HepG2 (cell line): Measurements from ENCODE around the gene MAP4K3. TPM values are rescaled to one million over a fixed set of nuclear protein-coding genes. Genes with fewer than 3 reads are reported as not detected.
"Not testable (repeated sequence)": the region's sequence is repeated elsewhere in the genome, so short reads cannot be mapped to it uniquely, and the experiment has no call there.

ENCODE experiments used
- ATAC-seq: fragments of 200-7000 bp; cut with Tn5 transposase; 3 replicates; pipeline ENCODE4 v1.9.1; 2020; ENCODE audit warnings: mild to moderate bottlenecking, moderate library complexity
- BruUV-seq: library from RNA; stranded (reverse); fragments of 400-500 nt; replicated peaks from 2 replicates; lab custom pipeline; 2021; lab: Mats Ljungman, UMichigan
- CTCF ChIA-PET: fragments of 300-600 bp; formaldehyde crosslinking; extraction: SDS; loops from one replicate; lab custom pipeline; 2021; ENCODE audit warnings: low total read pairs, inconsistent platforms, low intra/inter-chr PET ratio; lab: Yijun Ruan, JAX
- POLR2A ChIA-PET: fragments of 350-600 bp; sonication (Branson Sonifier 250); formaldehyde crosslinking; loops from one replicate; lab custom pipeline; 2020; ENCODE audit warnings: antibody characterized with exemption, inconsistent platforms; lab: Yijun Ruan, JAX
- DNase-seq: peaks from one replicate; pipeline ENCODE4 v3.0.0-alpha.2; 2015; ENCODE audit warnings: low spot score
- FAIRE-seq: peaks from 3 replicates; lab custom pipeline; 2011; peaks lifted over from hg19 to GRCh38; lab: Jason Lieb, UNC
- H2AFZ ChIP-seq: one replicate; pipeline ENCODE4 v1.6.1; 2011; ENCODE audit warnings: low read length, inconsistent platforms
- H3K27ac ChIP-seq: fragments of 300-600 bp; 3 replicates; pipeline ENCODE4 v1.8.0; 2011; ENCODE audit warnings: mixed run types, mild to moderate bottlenecking, mixed read lengths, low read length, inconsistent platforms; ENCODE audit not compliant: insufficient read depth; ENCODE audit errors: extremely low read length
- H3K27me3 ChIP-seq, 2 experiments: fragments of 200-600 bp in 1 of 2; 2 replicates in 1 of 2; 3 replicates in 1 of 2; pipeline versions ENCODE4 v1.6.0 to v1.8.0; 2011; ENCODE audit warnings: low read length in 2 of 2, mild to moderate bottlenecking in 2 of 2, moderate library complexity in 2 of 2, inconsistent platforms in 1 of 2; ENCODE audit not compliant: insufficient read depth in 2 of 2, control insufficient read depth in 1 of 2
- H3K36me3 ChIP-seq, 2 experiments: fragments of 200-600 bp in 1 of 2; replicated peaks in 1 of 2; 2 replicates in 1 of 2; 3 replicates in 1 of 2; pipeline versions ENCODE4 v1.5.1 to v1.8.0; 2011; ENCODE audit warnings: low read length in 2 of 2, inconsistent platforms in 1 of 2; ENCODE audit not compliant: insufficient read depth in 2 of 2, control insufficient read depth in 1 of 2
- H3K4me1 ChIP-seq: 2 replicates; pipeline ENCODE4 v1.5.1; 2012; ENCODE audit warnings: low read length, inconsistent platforms; ENCODE audit not compliant: insufficient read depth
- H3K4me2 ChIP-seq: 2 replicates; pipeline ENCODE4 v1.6.0; 2011; ENCODE audit warnings: low read depth, low read length, inconsistent platforms
- H3K4me3 ChIP-seq, 3 experiments: fragments of 200-600 bp in 1 of 3; sonication (generic), shearing (Covaris generic) in 1 of 3; replicated peaks in 1 of 3; 2 replicates each; pipeline ENCODE4 v1.5.1; 2011 to 2016; ENCODE audit warnings: low read length in 3 of 3, inconsistent platforms in 2 of 3, low read depth in 2 of 3, mild to moderate bottlenecking in 2 of 3, control low read depth in 1 of 3, mixed read lengths in 1 of 3; ENCODE audit not compliant: insufficient read depth in 1 of 3
- H3K79me2 ChIP-seq: one replicate; pipeline ENCODE4 v1.6.1; 2011; ENCODE audit warnings: low read length, inconsistent platforms; ENCODE audit not compliant: insufficient read depth
- H3K9ac ChIP-seq: 2 replicates; pipeline ENCODE4 v1.6.0; 2011; ENCODE audit warnings: mild to moderate bottlenecking, low read depth, low read length, inconsistent platforms; ENCODE audit not compliant: insufficient read depth
- H3K9me3 ChIP-seq: 2 replicates; pipeline ENCODE4 v1.5.1; 2012; ENCODE audit warnings: mild to moderate bottlenecking, low read length
- H4K20me1 ChIP-seq: 2 replicates; pipeline ENCODE4 v1.6.0; 2011; ENCODE audit warnings: inconsistent platforms, mild to moderate bottlenecking, low read length, moderate library complexity; ENCODE audit not compliant: insufficient read depth
- MAFF ChIP-seq: IDR thresholded peaks from 2 replicates; pipeline ENCODE4 v1.6.1; 2011; ENCODE audit warnings: low read depth, low read length, improper control_type of control experiment
- MAFK ChIP-seq, 2 experiments: IDR thresholded peaks in 1 of 2; conservative IDR thresholded peaks in 1 of 2; 2 replicates each; pipeline ENCODE4 v1.6.1; 2011; ENCODE audit warnings: improper control_type of control experiment in 2 of 2, low read length in 2 of 2
- WGBS: methylation state at CpG from one replicate; pipeline ENCODE4 v1.1.6; 2017; ENCODE audit warnings: low lambda C conversion rate; 5-methylcytosine and 5-hydroxymethylcytosine counted together
- in situ Hi-C: cut with HindIII; loops from 2 replicates; pipeline ENCODE4 v1.10.0; 2017; ENCODE audit warnings: low pct_unique_long_range_greater_than_20kb; ENCODE audit not compliant: extremely low pct_ligation_motif_present
- intact Hi-C: fragments of 100-400 bp; cut with micrococcal nuclease; formaldehyde crosslinking; loops from one replicate; pipeline ENCODE4 v1.10.0; 2022; ENCODE audit not compliant: unreplicated experiment
- polyA plus RNA-seq, 8 experiments: library from polyadenylated mRNA; depleted of rRNA in 3 of 8; stranded (reverse) in 7 of 8; unstranded in 1 of 8; fragments of >200 nt; fragmentation: Illumina TruSeq in 4 of 8; extraction: Trizol in 4 of 8; gene quantifications; 2 replicates each; pipeline versions ENCODE4 v1.2.1 to v1.2.3, GENCODE V29; 2011 to 2016; ENCODE audit warnings: low read depth in 4 of 8, missing spikeins in 1 of 8, mixed read lengths in 1 of 8; ENCODE audit not compliant: insufficient read depth in 1 of 8
- total RNA-seq, 5 experiments: library from RNA; depleted of rRNA; stranded (reverse); fragments of >200 nt; fragmentation: Illumina TruSeq; extraction: Trizol; gene quantifications; 2 replicates each; pipeline ENCODE4 v1.2.3, GENCODE V29; 2016; ENCODE audit warnings: low read depth in 1 of 5
- TF ChIP-seq, protein P1 (sequence below): sonication (generic); formaldehyde crosslinking; IDR thresholded peaks from 2 replicates; pipeline ENCODE4 v1.8.0; 2022; ENCODE audit warnings: mild to moderate bottlenecking, missing genetic modification reagents, borderline replicate concordance
- TF ChIP-seq, protein P2 (sequence below): sonication (generic); formaldehyde crosslinking; IDR thresholded peaks from 2 replicates; pipeline ENCODE4 v1.5.0; 2020; ENCODE audit warnings: missing genetic modification reagents

MAP4K3 gene
- total and polyA plus RNA-seq, 2 of the 13 experiments (the other 11 are each of a cell fraction or from before 2014, with no cell fraction given) = 45.9 to 53.2 TPM

DNA sequence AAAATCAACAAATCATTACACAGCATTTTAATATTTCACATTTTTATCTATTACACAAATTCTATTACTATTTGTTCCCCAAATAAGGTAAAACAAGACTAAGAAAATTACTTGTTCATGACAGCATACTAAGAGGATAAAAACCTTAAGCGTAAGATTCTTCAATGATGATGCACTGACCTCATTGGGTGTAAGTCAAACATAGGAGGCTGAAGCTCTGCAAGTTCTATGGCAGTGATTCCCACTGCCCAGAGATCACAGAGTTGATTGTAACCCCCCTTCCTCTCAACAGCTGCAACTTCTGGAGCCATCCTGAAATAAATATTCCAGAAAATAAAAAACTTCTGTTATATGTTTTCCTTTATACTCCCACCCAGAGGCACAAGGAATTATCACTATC is 111.1 kb downstream of the MAP4K3 start (continued):
- TF ChIP-seq, protein P1, sequence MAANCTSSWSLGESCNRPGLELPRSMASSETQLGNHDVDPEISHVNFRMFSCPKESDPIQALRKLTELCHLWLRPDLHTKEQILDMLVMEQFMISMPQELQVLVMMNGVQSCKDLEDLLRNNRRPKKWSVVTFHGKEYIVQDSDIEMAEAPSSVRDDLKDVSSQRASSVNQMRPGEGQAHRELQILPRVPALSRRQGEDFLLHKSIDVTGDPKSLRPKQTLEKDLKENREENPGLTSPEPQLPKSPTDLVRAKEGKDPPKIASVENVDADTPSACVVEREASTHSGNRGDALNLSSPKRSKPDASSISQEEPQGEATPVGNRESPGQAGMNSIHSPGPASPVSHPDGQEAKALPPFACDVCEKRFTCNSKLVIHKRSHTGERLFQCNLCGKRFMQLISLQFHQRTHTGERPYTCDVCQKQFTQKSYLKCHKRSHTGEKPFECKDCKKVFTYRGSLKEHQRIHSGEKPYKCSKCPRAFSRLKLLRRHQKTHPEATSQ (CRISPR knock-in tag) = no peak
- TF ChIP-seq, all 625 proteins: peak for 0

DNA sequence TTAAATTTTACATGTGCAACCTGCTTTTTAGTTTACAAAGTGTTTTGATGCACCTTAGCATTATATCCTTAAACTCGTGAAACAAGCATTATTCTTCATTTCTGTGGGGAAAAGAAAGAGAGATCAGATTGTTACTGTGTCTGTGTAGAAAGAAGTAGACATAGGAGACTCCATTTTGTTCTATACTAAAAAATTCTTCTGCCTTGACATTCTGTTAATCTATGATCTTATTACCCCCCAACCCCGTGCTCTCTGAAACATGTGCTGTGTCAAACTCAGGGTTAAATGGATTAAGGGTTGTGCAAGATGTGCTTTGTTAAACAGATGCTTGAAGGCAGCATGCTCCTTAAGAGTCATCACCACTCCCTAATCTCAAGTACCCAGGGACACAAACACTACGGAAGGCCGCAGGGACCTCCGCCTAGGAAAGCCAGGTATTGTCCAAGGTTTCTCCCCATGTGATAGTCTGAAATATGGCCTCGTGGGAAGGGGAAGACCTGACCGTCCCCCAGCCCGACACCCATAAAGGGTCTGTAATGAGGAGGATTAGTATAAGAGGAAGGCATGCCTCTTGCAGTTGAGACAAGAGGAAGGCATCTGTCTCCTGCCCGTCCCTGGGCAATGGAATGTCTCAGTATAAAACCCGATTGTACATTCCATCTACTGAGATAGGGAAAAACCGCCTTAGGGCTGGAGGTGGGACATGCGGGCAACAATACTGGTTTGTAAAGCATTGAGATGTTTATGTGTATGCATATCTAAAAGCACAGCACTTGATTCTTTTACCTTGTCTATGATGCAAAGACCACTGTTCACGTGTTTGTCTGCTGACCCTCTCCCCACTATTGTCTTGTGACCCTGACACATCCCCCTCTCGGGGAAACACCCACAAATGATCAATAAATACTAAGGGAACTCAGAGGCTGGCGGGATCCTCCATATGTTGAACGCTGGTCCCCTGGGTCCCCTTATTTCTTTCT is 115.7 kb downstream of the MAP4K3 start:
- H3K27ac ChIP-seq, H3K9ac ChIP-seq, BruUV-seq, H3K9me3 ChIP-seq, H3K27me3 ChIP-seq, H3K4me2 ChIP-seq, DNase-seq, POLR2A ChIA-PET, H3K4me3 ChIP-seq, in situ Hi-C loops, H2AFZ ChIP-seq, H3K79me2 ChIP-seq, H3K4me1 ChIP-seq, H4K20me1 ChIP-seq, ATAC-seq, FAIRE-seq, intact Hi-C loops, CTCF ChIA-PET: not testable (repeated sequence)
- H3K36me3 ChIP-seq = peaks cover 8 to 25% of the 10 kb centered on the region in 2 experiments
- WGBS = 92% methylated on average over 16 of the region's 16 CpGs

DNA sequence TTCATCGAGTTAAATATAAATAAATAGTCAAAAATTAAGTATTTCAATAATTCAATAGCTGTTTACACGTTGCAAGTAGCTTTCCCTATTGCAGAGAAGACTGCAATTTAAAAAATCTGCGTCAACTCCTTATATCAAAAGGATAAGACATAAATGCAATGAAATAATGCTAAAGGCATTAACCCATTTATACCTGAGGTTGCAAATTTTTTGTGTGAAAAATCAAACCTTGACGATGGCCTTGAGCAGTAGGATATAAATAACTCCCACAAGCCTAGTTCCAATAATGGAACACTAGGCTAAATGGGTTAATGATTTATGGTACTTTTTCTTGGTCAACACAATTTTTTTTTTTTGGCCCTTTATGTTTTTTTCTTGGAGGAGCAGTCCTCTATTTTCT is 116.9 kb downstream of the MAP4K3 start:
- no peaks in the 10 kb centered on the region for H3K9me3 ChIP-seq
- TF ChIP-seq, protein P2, sequence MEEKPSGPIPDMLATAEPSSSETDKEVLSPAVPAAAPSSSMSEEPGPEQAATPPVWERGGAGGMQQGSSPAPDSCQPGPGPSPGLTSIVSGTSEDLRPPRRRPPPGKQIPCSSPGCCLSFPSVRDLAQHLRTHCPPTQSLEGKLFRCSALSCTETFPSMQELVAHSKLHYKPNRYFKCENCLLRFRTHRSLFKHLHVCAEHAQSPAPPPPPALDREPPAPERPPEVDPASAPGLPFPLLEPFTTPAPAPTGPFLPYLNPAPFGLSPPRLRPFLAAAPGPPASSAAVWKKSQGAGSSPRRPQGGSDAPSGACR (CRISPR knock-in tag) = no peak
- TF ChIP-seq MAFF = peak; percentile 59; the same call in 1 of the 2 replicates
- peak; percentile 65 to 75 for TF ChIP-seq MAFK (conservative IDR thresholded peaks at IDR 0.05 in 1 of 2, IDR thresholded peaks at IDR 0.05 in 1 of 2; ENCODE audit: low read length in 2 of 2)
- ChIA-PET CTCF (no interaction called here), POLR2A (no interaction called here)
- H3K36me3 ChIP-seq = peaks cover 7 to 15% of the 10 kb centered on the region in 2 experiments
- no peak for FAIRE-seq
- H3K4me1 ChIP-seq = no peaks in the 10 kb centered on the region
- no peaks in the 10 kb centered on the region for H4K20me1 ChIP-seq
- no peak overlapping the region for H3K9ac ChIP-seq
- no peak overlapping the region for H3K4me2 ChIP-seq
- intact Hi-C loops (no loop called here), in situ Hi-C loops (no loop called here)
- 96% methylated on average over 4 of the region's 4 CpGs for WGBS
- no peak for ATAC-seq
- no TSS peak for BruUV-seq
- H3K4me3 ChIP-seq = no peak overlapping the region
- no peaks in the 10 kb centered on the region for H3K27me3 ChIP-seq
- no peaks in the 10 kb centered on the region for H3K79me2 ChIP-seq
- no peak overlapping the region for H3K27ac ChIP-seq
- H2AFZ ChIP-seq = no peak overlapping the region
- no peak for DNase-seq
